Activated effector memory CD4-positive, alpha-beta T cell treated with anti-CD3 and anti-CD28 coated beads, Interleukin-2, amount 50 U/mL, for 16 hours (primary cell): ENCODE measurements around the gene SVIL.
A peak's percentile ranks its signal among the peaks of the same experiment; 100 is the strongest.
"Not testable (repeated sequence)": the region's sequence is repeated elsewhere in the genome, so short reads cannot be mapped to it uniquely, and the experiment has no call there.

Source experiments
- DNase-seq: peaks from one replicate; pipeline ENCODE4 v3.0.0-alpha.2; 2020

SVIL gene

DNA sequence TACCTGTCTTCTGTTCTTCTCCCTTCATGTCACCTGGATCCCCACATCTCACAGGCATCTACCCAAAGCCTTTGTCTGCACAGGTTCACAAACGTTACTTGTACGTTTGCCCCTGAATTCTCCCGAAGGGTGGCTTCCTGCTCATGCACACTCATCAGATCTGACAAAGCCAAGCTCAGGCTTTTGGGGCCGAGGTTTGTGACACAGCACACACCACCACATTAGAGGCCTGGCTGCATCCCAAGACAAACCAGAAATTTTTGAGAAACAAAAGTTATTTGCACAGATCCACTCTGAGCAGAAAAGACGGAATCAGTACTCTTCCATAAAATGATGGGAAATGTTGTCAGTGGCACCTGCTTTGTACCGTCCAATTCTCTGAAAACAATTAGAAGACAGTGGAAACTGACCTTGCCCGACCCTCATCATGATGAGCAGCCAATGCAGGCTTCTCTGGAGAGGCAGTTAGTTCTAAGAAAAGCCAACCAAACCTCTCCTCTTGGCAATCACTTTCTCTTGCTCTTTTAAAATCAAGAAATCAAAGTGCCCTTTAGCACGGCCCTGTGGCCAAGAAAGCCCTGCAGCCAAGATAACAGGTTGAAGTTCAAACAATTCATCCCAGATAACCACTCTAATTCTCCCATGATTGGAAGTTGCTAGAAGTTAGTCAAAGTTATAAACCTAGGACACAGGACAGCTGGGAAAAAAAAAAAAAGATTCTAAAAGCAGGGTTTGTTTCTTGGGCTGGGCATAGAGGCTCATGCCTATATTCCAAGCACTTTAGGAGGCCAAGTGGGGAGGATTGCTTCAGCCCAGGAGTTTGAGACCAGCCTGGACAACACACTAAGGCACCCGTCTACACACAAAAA lies 13.6 kb upstream of the SVIL start:
- DNase-seq: no peak

DNA sequence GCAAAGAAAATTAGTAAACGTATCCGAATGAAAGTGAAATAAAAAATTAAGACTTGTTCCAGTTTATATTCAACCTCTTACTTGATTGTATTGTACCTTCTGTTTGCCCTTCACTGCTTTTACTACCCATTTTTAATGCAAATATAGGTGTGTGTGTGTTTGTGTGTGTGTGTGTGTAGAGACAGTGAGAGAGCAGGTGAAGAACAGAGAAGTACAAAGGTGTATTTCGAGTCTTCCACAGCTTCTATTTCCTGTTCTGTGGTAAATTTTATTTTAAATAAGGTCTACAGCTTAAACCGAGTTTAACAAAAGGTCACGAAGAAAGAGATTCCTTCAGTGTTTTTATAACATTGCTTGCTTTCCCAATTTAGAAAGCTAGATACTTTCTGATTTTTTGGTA lies 12.7 kb upstream of the SVIL start:
- DNase-seq: no peak

DNA sequence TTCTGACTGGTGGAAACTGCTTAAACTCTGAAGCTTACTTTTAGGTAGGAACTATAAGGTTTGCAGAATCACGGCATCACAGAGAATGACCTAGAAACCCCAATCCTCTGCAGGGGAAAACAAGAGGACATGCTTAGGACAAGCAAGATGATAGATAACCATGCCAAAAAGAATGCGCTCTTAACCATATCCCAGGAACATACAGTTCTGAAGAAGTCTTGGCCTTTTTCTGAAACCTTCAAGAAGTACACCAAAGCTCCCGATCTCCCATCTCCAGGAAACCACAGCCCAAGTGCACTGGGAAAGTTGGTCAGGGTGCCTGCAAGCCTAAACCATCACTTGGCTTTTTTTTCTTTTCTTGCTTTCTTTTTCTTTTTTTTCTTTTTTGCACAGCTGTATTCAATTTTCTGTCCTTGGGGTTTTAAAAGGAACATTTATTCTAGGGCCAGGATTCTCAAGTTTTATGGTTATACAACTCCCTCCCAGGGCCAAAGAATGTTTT lies 12.2 kb upstream of the SVIL start:
- DNase-seq: no peak

DNA sequence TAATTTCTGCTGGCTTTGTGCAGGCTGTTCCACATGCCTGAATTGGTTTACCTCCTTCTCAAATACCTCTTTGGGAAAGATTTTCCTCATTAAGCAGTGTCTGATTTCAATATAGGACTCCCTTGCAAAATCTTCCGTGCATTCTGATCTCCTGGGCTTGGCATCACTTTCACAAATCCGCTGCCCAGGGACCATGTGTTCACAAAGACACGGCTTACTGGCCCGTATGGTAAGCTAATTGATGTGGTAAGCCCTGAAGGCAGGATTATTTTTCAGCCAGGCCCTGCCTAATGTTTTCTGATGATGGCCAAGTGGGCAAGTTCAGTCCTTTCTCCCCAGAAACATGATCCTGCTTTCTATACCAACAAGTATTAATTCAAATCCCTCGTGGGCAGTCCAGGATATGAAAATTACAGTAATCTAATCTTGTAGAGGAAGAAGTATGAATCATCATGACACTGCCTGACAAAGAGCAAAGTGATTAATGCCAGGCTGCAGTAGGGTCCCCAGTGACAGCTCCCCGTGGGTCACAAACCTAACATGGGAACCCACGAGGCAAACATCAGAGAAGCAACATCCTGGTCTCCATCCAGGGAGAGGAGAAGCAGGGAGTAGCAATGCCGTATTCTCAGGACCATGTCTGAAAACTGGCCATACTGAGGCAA lies 11.6 kb upstream of the SVIL start:
- no peak for DNase-seq

DNA sequence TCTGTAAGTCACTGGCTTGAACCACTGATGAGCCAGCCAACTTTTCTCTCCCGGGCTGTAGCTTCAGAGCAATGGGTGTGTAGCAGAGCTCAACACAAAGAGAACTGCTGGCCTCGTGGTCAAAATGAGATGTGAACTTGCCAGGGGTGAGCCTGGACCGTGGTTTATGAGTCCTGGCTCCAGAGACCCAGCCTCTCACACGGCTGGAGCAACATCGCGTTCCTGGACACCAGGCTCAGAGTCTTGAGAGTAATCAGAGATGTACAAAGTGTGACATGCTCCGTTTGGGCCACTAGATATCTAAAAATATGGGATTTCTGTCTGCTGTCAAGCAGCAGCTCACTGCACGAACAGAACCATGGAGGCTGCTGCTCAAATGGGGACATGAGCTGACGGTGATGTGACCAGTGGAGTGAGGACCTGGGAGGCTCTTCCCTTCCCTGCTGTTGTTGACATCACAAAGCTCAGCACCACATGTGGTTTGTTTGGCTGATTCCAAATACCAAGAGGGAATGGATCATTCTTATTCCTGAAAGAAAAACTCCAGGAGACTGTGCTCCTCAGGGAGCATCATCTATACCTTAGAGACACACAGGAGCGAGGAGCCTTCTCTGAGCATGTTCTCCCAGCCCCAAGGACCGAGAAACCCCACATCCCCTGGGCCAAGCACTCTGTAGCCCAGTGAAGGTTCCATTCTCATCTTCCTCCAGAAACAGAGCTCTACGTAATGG lies 9.2 kb upstream of the SVIL start:
- no peak for DNase-seq

DNA sequence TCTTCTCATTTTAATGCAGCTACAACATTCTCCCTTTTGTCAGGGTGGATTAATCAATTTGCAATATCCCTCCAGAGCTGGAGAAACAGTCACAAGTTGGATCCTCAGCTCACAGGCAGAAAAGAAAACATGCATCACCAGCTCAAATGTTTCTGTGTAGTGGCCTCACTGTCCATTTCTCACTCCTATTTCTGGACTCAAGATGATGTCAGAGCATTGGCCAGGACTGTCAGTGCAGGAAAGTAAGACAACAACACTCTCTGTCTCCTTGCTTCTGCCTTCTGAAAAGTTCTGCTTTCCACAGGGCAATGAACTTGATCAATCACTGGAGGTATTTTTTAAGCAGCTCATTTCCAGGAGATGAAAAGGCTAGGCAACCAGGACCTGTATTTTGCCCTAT lies 8.2 kb upstream of the SVIL start:
- no peak for DNase-seq

DNA sequence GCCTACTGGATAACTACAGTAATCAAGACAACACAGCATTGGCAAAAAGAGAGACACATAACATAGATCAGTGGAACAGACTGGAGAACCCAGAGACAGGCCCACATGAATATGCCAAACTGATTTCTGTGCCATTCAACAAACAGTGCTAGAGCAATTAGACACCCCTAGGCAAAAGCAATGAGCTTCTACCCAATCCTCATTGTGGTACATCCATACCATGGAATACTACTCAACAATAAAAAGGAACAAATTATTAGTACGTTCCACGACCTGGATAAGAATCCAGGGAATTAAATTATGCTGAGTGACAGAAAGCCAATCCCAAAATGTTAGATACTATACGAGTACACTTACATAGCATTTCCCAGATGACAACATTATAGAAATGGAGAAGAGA lies 2.8 kb upstream of the SVIL start:
- no peak for DNase-seq

DNA sequence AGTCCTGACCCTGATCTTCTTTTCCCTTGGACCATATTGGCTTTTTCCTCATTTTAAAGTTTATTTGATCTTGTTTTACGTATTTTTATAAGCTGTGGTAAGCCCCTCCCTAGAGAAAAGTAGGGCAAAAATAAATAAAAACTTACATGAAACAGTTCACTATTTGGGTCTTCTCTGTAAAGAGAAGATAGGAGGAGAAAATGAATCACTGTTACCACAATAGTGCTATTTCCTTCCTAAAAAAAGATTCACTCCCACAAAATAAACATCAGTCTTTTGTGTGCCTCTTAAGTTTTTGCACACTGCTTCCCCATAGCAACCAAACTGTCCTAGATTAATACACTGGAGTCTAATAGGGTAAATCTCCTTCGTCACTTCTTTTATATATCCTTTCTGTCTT lies 1.4 kb upstream of the SVIL start:
- DNase-seq: no peak

DNA sequence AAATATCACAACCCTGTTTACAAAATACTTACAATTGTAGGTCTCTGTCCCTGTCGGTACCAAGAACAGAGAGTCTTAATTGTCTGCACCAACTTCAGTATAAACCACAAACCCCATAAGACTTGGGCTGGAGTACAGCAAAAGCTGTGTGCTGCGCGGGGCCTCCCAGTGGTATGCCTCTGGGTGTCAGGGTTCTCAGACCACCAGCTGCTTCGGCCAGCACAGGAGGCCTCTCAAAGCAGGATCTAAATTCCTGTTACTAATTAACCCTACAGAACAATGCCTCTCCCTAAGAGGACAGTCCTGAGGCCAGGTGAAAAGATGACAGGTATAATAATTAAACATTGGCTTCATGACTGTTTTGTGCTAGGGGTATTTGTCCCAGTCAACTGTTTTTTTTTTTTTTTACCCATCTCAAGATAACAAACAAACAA lies 957 bp upstream of the SVIL start:
- DNase-seq: peak; percentile 67

DNA sequence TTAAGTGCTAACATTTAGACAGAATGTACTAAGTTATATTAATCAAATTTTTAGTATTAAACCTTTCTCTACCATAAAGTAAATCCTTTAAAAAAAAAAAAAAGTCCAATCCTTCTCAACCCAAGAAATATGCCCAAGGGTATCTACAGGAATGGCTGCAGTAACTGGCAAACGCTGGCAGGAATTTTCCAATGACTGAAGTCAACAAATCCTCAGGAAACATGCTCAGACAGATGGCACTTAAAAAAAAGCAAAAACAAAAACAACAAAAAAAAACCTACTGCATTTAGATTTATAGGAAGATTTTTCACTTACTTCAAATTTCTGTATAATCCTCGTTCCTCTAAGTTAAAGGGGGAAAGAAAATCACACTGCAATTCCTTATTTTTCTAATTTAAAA lies 666 bp downstream of the SVIL start:
- no peak for DNase-seq

DNA sequence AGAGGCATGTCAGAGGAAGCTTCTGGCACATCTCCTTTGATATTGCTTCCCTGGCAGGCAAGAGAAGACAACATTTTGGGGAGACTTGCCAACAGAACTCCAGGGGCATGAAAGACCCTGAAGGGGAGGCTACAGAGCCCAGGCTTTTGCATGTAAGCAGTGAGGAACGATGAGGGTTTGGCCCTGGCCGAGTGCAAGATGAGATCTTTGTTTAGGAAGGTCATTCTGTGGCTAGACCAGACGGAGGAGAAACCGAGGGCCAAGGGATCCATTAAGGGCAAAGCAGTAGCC lies 3.8 kb downstream of the SVIL start:
- no peak for DNase-seq

DNA sequence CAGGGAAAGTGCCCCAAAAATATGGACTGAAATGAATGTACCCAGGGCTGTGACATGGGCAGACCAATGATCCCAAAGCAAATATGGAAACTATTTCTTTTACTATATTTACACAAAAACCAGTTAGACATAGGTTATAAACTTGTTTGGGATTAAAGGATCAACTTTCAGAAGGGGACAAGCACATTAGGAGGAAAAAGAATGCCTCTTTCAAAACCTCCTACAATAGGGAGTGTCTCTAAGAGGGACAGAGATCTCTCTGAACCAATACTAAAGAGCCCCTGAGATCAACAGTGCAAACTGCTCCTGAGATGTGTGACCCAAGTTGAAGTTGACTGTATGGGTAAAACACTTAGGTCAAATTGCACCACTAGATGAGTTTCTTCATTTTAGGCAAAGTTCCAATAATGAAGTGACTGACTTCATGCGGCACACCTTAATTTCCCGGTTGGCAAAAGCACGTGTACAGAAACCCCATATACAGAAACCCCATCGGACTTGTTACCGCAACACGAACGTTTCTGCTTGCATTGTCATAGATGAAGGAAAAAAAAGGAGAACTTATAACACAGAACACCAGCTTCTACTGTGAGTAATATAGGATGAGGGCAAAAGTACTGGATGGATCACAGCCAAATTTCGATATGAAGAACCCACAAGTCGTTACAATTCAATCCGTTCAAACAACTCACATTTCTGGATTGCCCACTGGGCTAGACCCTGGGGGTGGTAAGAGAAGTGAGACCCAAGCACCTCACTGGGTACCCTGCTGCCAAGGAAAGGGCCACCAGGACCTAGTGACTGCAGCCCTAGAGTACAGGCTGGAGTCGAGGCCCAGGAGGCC lies 4.3 kb downstream of the SVIL start:
- no peak for DNase-seq

DNA sequence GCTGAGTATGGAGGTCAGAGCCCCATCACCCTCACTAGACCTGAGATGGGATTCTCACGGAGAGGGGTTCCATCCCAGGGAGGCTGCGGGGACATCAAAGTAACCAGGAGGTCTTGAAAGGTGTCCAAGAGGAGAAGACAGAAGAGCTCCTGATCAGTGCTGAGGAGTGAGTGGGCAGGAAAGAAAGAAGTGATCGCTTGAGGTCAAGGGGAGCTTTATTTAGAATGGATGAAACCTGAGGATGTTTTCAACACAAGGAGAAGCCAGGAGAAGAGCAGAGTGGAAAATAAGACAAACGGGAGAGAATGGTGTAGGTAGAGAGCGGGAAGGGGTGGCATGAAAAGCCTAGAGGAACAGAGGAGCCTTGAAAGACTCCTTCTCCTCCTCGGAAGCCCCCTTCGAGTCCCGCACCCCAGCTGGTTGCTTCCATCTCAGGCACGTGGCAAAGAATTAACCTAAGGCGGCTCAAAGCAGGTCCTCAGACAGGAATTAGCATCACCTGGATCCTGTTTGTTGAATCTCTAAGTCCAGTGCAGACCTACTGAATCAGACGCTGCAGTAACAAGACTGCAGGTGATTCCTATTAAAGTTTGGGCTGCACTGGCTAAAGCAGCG lies 5.8 kb downstream of the SVIL start:
- no peak for DNase-seq

DNA sequence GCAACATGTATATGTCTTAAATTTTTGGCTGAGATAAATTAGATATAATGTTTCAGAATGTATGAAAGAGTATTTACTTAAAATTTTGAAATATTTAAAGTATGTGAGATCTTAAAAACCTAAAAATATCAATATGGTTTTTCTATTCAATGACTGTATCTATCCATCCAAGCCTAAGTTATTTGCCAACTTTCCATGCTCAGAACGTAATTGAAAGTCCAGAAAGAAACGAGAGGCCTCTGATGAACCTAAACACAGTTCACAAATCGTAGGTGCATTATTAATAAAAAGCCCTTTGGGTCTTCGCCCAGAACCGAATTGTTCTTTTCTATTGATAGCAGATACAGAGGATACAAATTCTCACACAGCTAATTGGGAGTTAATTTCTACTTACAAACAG lies 6.5 kb downstream of the SVIL start:
- no peak for DNase-seq

DNA sequence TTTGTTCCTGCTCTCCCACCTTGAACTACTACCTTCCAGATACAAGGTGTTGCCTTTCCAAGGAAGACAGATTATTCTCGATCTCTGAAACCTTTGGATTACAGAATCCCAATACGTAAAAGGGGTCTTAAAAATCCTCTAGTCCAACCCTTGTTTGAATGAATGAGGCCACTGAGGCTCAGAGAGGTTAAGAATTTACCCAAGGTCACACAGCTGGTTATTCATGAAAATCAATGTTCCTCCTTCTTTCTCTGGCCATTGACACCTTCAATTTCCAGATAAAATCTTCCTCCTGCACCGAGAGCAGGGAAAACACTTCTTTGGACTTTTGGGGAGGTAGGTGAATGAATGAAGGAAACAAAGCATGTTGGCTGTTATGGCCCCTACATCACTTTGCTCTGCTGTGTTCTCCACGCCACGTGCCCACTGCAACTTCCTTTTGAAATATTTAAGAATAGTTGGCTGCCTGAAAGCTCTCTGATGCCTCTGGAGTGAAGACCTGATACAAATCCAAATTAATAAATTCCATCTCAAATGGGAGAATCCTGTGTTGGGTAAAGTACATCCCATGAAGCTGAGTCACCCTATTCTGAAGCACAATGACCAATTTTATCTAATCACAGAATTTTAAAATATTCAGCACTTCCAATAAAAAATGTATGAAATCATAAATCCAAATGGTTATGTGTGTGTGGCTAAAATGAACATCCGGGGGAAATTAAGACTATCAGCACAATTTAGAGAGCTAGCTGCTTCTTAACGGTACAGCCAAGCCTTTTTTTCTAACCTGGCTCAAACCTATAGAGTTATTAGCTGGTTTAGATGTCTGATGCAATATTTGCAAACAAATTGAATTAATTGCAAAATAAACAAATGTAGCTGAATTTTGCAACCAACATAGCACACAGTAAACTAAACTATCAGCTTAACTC lies 7.3 kb downstream of the SVIL start:
- no peak for DNase-seq

DNA sequence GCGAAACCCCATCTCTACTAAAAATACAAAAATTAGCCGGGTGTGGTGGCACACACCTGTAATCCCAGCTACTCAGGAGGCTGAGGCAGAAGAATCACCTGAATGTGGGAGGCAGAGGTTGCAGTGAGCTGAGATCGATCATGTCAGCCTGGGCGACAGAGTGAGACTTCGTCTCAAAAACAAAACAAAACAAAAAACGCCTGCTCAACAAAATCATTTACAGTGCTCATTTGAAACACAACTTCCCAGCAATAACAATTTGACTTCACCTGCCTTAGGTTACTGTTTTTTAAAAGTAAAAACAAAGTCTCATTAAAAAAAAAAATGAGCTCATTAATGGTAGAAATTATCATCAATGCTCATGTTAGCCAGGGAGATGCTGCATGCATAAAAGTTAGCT lies 10.4 kb downstream of the SVIL start:
- DNase-seq: not testable (repeated sequence)

DNA sequence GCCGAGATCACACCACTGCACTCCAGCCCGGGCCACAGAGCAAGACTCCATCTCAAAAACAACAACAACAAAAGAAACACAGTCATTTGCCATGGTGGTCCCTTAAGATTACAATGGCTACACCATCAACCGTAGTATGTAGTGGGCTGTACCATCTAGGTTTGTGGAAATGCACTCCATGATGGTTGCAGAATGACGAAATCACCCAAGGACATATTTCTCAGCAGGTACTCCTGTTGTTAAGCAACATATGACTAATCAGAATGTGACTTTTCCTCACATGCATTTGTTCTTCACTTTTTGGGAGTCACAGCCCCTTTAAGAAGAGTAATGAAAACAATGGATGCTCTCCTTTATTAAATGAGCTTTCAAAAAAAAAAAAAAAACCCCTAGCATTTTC lies 11.0 kb downstream of the SVIL start:
- DNase-seq: no peak

DNA sequence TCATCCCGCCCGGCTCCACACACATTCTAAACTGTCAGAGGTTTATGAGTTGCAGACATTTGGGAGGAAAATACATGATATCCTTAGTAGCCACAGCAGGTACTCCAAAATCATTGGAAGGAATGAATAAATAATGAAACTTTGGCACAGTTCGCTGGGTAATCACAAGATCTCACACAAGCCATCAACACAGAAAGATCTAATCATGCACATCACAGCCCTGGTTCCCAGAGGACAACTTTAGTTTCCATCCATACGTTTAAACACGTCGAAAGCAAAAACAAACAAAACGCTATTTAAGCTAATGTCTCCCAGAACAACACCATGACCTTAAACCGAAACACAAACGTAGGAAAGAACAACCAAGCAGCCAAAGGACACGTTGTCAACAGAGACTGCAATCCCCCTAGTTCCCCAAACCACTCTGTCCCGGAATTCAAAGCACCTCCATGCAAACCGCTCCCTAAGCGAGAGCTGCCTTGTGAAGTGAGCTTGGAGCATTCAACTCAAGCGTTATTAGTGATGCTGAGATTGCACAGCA lies 12.3 kb downstream of the SVIL start:
- no peak for DNase-seq

DNA sequence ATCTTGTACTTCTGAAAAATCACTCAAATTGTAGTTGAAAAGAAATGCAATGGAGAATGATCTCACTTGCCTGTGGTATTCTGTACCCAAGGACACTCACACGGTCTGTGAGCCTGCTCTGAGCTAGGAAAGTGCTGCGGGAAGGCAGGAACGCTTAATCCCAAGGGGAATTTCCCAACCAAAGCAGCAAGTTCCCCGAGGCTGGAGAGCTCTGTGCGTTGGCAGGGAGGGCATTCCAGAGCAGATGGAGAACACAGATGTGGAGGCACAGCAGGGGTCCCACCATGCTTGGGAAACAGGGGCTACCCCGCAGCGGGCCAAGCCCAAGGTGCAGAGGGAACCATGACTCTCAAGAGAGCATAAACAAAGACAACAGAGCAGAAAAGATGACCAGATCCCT lies 13.6 kb downstream of the SVIL start:
- DNase-seq: no peak

DNA sequence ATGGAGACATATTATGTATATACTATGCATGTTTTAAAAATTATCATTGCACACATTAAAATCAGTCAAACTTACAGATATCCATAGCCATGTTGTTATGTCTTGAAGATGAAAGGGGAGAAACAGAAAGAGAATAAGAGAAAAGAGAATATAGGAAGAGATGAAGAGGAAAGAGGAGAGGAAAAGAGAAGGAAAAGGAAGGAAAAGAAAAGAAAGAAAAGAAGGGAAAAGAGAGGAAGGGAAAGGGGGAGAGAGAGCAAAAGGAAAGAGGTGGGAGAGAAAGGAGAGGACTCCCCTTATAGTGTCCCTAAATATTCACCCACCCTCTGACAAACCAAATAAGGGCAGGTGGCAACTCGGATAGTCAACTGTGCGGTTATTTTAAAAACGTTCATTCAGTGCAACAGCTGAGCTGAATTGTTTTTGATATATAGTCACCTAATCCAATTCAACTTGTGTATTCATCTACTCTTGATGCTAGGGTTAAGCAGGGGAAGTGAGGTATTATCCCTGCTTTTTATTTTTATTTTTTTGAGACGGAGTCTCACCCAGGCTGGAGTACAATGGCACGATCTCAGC lies 14.6 kb downstream of the SVIL start:
- no peak for DNase-seq

DNA sequence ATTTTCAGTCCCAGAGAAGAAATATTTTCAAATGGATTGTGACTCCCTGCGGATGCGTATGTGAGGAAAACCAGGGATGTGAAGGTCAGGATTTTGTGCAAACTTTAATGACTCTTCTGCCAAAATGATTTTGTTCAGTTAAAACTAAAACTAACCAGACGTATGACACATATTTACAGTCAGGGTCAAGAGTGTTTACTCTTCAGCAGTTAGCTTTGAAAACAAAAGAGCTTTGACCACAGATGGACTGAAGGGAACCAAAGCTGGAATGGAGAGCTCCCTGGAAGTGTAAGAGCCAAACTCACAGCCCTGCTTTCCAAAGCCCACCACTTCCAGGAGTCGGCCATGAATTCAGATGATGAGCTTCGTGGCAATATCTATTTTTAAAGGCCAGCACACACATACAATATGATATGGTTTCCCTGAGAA lies 15.5 kb downstream of the SVIL start:
- DNase-seq: no peak
